IMR-90 (cell line): ENCODE results near the gene INMT. TPM values are rescaled to one million over a fixed set of nuclear protein-coding genes. Genes with fewer than 3 reads are reported as not detected.

Experiments
- ATAC-seq: fragments of 200-7000 bp; cut with Tn5 transposase; 2 replicates; pipeline ENCODE4 v1.9.1; 2020; ENCODE audit warnings: low read depth, mild to moderate bottlenecking, moderate library complexity
- BruUV-seq: library from RNA; stranded (reverse); fragments of 400-500 nt; replicated peaks from 2 replicates; lab custom pipeline; 2021; lab: Mats Ljungman, UMichigan
- CTCF ChIA-PET: fragments of 300-600 bp; formaldehyde crosslinking; extraction: SDS; loops from one replicate; lab custom pipeline; 2021; ENCODE audit warnings: antibody characterized with exemption; lab: Yijun Ruan, JAX
- POLR2A ChIA-PET: fragments of 300-600 bp; sonication (Branson Sonifier 250); formaldehyde crosslinking; loops from one replicate; lab custom pipeline; 2022; ENCODE audit warnings: antibody characterized with exemption; ENCODE audit not compliant: unreplicated experiment; lab: Charles Lee
- DNase-seq: peaks from one replicate; pipeline ENCODE4 v3.0.0; 2013
- H2AFZ ChIP-seq: replicated peaks from 2 replicates; pipeline ENCODE3; 2013; ENCODE audit warnings: low read length, mild to moderate bottlenecking; ENCODE audit not compliant: poor library complexity
- H2AK5ac ChIP-seq: 2 replicates; pipeline ENCODE4 v1.6.1; 2013; ENCODE audit warnings: low read depth, low read length, inconsistent platforms
- H2AK9ac ChIP-seq: replicated peaks from 2 replicates; pipeline ENCODE3; 2013; ENCODE audit warnings: mild to moderate bottlenecking, low read depth, low read length, moderate library complexity; ENCODE audit not compliant: poor library complexity
- H2BK120ac ChIP-seq: 2 replicates; pipeline ENCODE4 v1.6.1; 2013; ENCODE audit warnings: low read depth, low read length, inconsistent platforms
- H2BK15ac ChIP-seq: 3 replicates; pipeline ENCODE4 v1.6.1; 2013; ENCODE audit warnings: low read depth, low read length, inconsistent platforms
- H2BK20ac ChIP-seq: 2 replicates; pipeline ENCODE4 v1.6.1; 2013; ENCODE audit warnings: low read depth, mild to moderate bottlenecking, inconsistent platforms, low read length, moderate library complexity
- H2BK5ac ChIP-seq: 2 replicates; pipeline ENCODE4 v1.6.1; 2013; ENCODE audit warnings: mild to moderate bottlenecking, low read depth, low read length, inconsistent platforms; ENCODE audit not compliant: poor library complexity, severe bottlenecking
- H3K14ac ChIP-seq: replicated peaks from 2 replicates; pipeline ENCODE4 v1.6.1; 2013; ENCODE audit warnings: low read depth, low read length, inconsistent platforms
- H3K18ac ChIP-seq: 2 replicates; pipeline ENCODE4 v1.6.1; 2013; ENCODE audit warnings: low read depth, low read length, control low read depth
- H3K23ac ChIP-seq: 2 replicates; pipeline ENCODE4 v1.6.1; 2013; ENCODE audit warnings: low read depth, low read length, inconsistent platforms
- H3K27ac ChIP-seq: 2 replicates; pipeline ENCODE4 v1.5.1; 2013; ENCODE audit warnings: mild to moderate bottlenecking, control low read depth, low read length; ENCODE audit not compliant: insufficient read depth
- H3K27me3 ChIP-seq: 2 replicates; pipeline ENCODE4 v1.6.1; 2013; ENCODE audit warnings: low read length; ENCODE audit not compliant: control insufficient read depth, insufficient read depth
- H3K36me3 ChIP-seq: 2 replicates; pipeline ENCODE4 v1.6.1; 2013; ENCODE audit warnings: low read length, mixed read lengths; ENCODE audit not compliant: control insufficient read depth, insufficient read depth
- H3K4ac ChIP-seq: 2 replicates; pipeline ENCODE4 v1.6.1; 2013; ENCODE audit warnings: low read depth, low read length, inconsistent platforms
- H3K4me1 ChIP-seq: 2 replicates; pipeline ENCODE4 v1.6.1; 2013; ENCODE audit warnings: low read length, mixed read lengths; ENCODE audit not compliant: control insufficient read depth, insufficient read depth
- H3K4me2 ChIP-seq: 2 replicates; pipeline ENCODE4 v1.6.1; 2013; ENCODE audit warnings: low read depth, mild to moderate bottlenecking, control low read depth, low read length, moderate library complexity
- H3K4me3 ChIP-seq: 2 replicates; pipeline ENCODE4 v1.5.1; 2013; ENCODE audit warnings: low read depth, mild to moderate bottlenecking, control low read depth, low read length, moderate library complexity; ENCODE audit not compliant: insufficient read depth
- H3K56ac ChIP-seq: 2 replicates; pipeline ENCODE4 v1.6.1; 2013; ENCODE audit warnings: low read length, inconsistent platforms; ENCODE audit not compliant: insufficient read depth; ENCODE audit errors: extremely low read depth
- H3K79me1 ChIP-seq, 2 experiments: 2 replicates each; pipeline ENCODE4 v1.6.1; 2013; ENCODE audit warnings: low read length in 2 of 2, inconsistent platforms in 1 of 2, low read depth in 1 of 2
- H3K9ac ChIP-seq: 2 replicates; pipeline ENCODE4 v1.6.1; 2013; ENCODE audit warnings: low read depth, low read length, control low read depth
- H3K9me1 ChIP-seq: 2 replicates; pipeline ENCODE4 v1.6.1; 2013; ENCODE audit warnings: low read length, inconsistent platforms; ENCODE audit not compliant: insufficient read depth
- H3K9me3 ChIP-seq: 2 replicates; pipeline ENCODE4 v1.6.1; 2013; ENCODE audit warnings: low read length; ENCODE audit not compliant: control insufficient read depth, insufficient read depth
- H4K20me1 ChIP-seq: 2 replicates; pipeline ENCODE4 v1.6.1; 2013; ENCODE audit warnings: low read length, inconsistent platforms; ENCODE audit not compliant: insufficient read depth
- H4K5ac ChIP-seq: 2 replicates; pipeline ENCODE4 v1.6.1; 2013; ENCODE audit warnings: mild to moderate bottlenecking, low read depth, low read length, control low read depth
- H4K8ac ChIP-seq, 2 experiments: 2 replicates each; pipeline ENCODE4 v1.6.1; 2013; ENCODE audit warnings: low read depth in 2 of 2, low read length in 2 of 2, control low read depth in 1 of 2, inconsistent platforms in 1 of 2
- H4K91ac ChIP-seq: 2 replicates; pipeline ENCODE4 v1.6.1; 2013; ENCODE audit warnings: low read depth, low read length, inconsistent platforms; ENCODE audit not compliant: insufficient read depth
- ELK1 ChIP-seq: fragments of 150-350 bp; IDR thresholded peaks from 2 replicates; pipeline ENCODE4 v1.6.1; 2016; ENCODE audit warnings: low read depth, mild to moderate bottlenecking, low read length, moderate library complexity, borderline replicate concordance
- FOS ChIP-seq: fragments of 150-350 bp; IDR thresholded peaks from 2 replicates; pipeline ENCODE4 v1.6.1; 2016; ENCODE audit warnings: low read depth, low read length
- MXI1 ChIP-seq: IDR thresholded peaks from 2 replicates; pipeline ENCODE4 v1.6.1; 2012; ENCODE audit warnings: low read depth, mild to moderate bottlenecking, low read length, moderate library complexity, borderline replicate concordance
- WGBS, 2 experiments: methylation state at CpG; one replicate each; pipeline versions ENCODE4 v1.1.5 to v1.1.7; 2013; ENCODE audit warnings: missing lambda C conversion rate in 2 of 2; ENCODE audit not compliant: insufficient read length in 1 of 2; ENCODE audit errors: extremely low coverage in 2 of 2; 5-methylcytosine and 5-hydroxymethylcytosine counted together
- dilution Hi-C: fragments of 300-500 bp; cut with HindIII; formaldehyde crosslinking; loops from one replicate; pipeline ENCODE4 v1.14.3; 2018; ENCODE audit warnings: low sequenced_read_pairs; ENCODE audit not compliant: unreplicated experiment
- in situ Hi-C: fragments of 300-500 bp; cut with MboI; formaldehyde crosslinking; loops from 3 replicates; pipeline ENCODE4 v1.14.3; 2019; ENCODE audit warnings: low sequenced_read_pairs, inconsistent platforms, mixed read lengths
- intact Hi-C: fragments of 100-400 bp; cut with micrococcal nuclease; formaldehyde crosslinking; loops from 2 replicates; pipeline ENCODE4 v1.10.0; 2022
- polyA plus RNA-seq, 3 experiments: library from polyadenylated mRNA; depleted of rRNA; stranded (reverse); fragments of >200 nt; gene quantifications; 2 replicates each; pipeline ENCODE4 v1.2.3, GENCODE V29; 2012; ENCODE audit warnings: low replicate concordance in 1 of 3
- total RNA-seq: library from RNA; depleted of rRNA; stranded (reverse); fragments of >200 nt; gene quantifications from 2 replicates; pipeline ENCODE4 v1.2.3, GENCODE V29; 2012

Gene INMT
- total and polyA plus RNA-seq, 2 of the 4 experiments (the other 2 are of a cell fraction) = 0.39 to 2.2 TPM

DNA sequence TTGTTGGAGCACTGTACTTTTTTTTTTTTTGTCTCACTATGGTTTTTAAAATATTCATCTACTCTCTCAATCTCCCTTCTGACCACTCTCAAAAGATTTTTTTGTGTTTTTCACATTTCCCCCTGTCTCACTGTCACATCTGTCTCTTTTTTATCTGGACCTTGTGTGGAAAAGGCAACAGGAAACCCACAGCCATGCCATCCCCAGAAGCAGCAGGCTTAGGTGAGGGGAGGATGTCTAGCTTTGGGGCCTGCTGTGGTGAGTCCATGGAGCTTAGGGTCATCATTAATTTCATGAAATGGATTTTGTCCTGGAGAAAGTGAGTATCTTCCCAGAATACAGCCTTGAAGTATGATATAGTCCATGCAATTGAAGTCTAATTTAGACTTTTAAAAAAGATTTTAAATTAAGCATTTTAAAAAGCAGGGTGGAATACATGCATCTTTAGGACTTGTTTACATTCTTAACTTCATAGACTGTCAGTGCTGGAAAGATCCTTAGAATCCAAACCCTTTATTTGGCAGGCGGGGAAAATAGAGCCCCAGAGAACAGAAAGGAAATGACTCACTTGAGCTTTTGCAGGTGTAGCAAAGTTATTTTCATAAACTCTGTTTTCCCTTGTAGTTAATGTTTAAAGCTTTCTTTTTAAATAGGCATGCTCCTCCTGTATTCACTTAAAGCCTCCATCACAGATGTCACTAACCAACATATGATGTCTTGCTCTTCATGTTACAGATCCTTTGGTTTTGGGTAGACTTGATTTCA is 44.4 kb downstream of the INMT start:
- Histone ChIP-seq H3K4me1 (peaks cover 45% of the 10 kb centered on the region), H3K36me3 (peaks cover 5% of the 10 kb centered on the region; the same call in 1 of the 2 replicates), H2BK20ac (peak overlapping the region; percentile 97), H3K9ac (peak overlapping the region; percentile 34), H3K4ac (peak overlapping the region; percentile 97), H4K8ac (peak overlapping the region; percentile 85 to 89), H3K14ac (peak overlapping the region; percentile 75; the same call in 1 of the 2 replicates), H3K18ac (peak overlapping the region; percentile 61), H2AK9ac (no peak overlapping the region), H2AK5ac (peak overlapping the region; percentile 97), H2BK15ac (peak overlapping the region; percentile 99), H3K23ac (peak overlapping the region; percentile 81; the same call in 1 of the 2 replicates), H3K4me3 (no peak overlapping the region), H4K91ac (peak overlapping the region; percentile 92), H3K79me1 (peaks cover 4 to 33% of the 10 kb centered on the region in 2 experiments; a peak in 3 of 4 replicates), H4K5ac (peak overlapping the region; percentile 66), H3K27me3 (no peaks in the 10 kb centered on the region), H3K4me2 (peak overlapping the region; percentile 53; the same call in 1 of the 2 replicates), H3K27ac (peak overlapping the region; percentile 97), H3K9me1 (peaks cover 43% of the 10 kb centered on the region), H3K56ac (peak overlapping the region; percentile 85), H2AFZ (no peak overlapping the region), H4K20me1 (0 out of 2 replicates have a peak, but pooled peaks cover 8% of the 10 kb centered on the region), H2BK5ac (peak overlapping the region; percentile 88), H2BK120ac (peak overlapping the region; percentile 97), H3K9me3 (no peaks in the 10 kb centered on the region)
- ChIA-PET CTCF (interaction anchor here (0.6 to 1.3 kb wide), 8 partner anchors 13 to 884 kb away, joined by 3 to 7 read pairs (median 3); no protein-coding TSS in a partner anchor), POLR2A (interaction anchor here (0.5 to 1.1 kb wide), 3 partner anchors 43 to 87 kb away, joined by 3 read pairs; no protein-coding TSS in a partner anchor)
- 0 out of 2 replicates have a peak, but pooled peaks have one; percentile 20 for TF ChIP-seq FOS
- TF ChIP-seq MXI1 = no peak
- no peak for TF ChIP-seq ELK1
- intact Hi-C loops (no loop called here), dilution Hi-C loops (no loop called here), in situ Hi-C loops (no loop called here)
- no TSS peak for BruUV-seq
- DNase-seq (peak; percentile 85), ATAC-seq (peak; percentile 53)
- WGBS, 2 experiments = no CpG with 5 or more reads among the region's 1 CpG
